EH (cell line): ENCODE measurements around the gene ELMO1.

Experiments
- DNase-seq: peaks from one replicate; pipeline ENCODE4 v3.0.0-alpha.2; 2015; ENCODE audit warnings: low read depth

ELMO1 gene

DNA sequence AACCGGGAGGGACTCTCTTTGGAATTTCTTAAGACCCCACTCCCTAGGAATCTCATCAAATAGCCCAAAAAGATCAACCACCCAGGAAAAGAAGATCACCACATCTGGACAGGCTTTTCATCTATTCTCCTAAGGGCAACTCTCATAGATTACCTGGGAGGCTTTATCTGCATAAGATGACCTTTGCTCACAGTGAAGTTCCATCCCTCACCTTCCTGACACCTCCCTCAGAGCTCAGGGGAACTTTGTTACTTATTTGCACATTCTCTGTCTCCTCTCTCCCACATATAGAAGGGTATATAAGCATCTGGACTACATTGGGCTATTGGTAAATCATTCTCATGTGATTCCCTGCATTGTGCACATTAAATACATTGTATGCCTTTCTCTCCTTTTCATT, 80.1 kb downstream of the ELMO1 start:
- no peak for DNase-seq

- no peak for DNase-seq
Measured at GRCh38 chr7:37367010-37367409, 81.7 kb downstream of the ELMO1 start.

DNA sequence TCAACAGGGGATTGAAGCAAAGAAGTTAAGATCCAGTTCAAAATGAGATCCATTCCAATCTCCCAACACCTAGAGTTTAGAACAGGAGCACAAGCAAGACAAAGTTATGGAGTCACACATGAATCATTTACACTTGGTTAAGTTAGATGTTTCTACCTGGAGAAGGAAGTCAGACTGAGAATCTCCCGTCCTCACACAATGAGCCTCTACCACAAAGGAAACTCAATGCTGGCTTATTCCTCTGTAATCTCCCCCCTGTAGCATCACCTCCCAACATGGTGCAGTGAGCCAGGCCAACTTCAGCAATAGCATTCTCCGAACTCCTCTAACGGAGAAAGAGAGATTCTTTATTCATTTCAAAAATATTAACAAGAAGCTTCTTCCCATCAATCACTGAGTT, 82.2 kb downstream of the ELMO1 start:
- no peak for DNase-seq

- DNase-seq: no peak
Measured at GRCh38 chr7:37365405-37365804, 83.3 kb downstream of the ELMO1 start.

DNA sequence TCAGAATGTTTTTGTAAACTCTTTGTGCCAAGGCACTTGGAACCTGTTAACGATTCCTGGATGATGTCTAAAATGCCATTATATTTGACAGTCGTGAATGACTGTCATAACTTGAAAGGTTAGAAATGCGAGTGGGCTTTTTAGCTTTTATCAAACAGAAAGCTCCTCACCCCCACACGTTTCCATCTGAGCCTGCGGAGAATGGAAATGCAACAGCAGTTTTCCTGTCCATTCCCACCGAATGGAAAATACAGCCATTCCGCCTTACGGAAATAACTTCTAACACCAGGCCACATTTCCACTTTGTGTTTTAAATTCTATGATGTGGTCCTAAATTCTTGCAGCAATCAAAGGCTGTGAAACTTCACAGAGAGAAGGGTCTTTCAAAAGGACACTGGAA, 83.8 kb downstream of the ELMO1 start:
- DNase-seq: no peak

- no peak for DNase-seq
Measured at GRCh38 chr7:37363536-37364491, 84.8 kb downstream of the ELMO1 start.

GRCh38 chr7:37362802-37363201, 85.9 kb downstream of the ELMO1 start:
- no peak for DNase-seq

DNA sequence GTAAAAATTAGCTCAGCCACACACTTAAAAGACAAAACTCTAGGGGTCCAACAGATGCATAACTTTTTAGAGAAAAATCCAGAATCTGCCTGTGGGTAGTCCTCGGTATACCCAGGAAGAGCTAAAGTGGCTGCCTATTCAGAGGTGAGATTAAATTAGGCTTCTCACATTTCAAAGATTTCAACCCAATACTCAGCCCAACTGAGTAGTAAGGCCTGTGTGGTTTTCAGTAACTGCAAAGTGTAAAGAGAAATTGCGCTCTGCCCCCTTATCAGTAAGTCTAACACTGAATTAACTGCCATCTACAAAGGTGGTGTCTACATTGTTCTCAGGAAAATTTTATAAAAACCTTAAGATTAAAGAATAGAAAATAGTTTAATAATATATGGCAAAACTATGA, 88.2 kb downstream of the ELMO1 start:
- no peak for DNase-seq

GRCh38 chr7:37359662-37360444, 88.8 kb downstream of the ELMO1 start:
- DNase-seq: no peak

GRCh38 chr7:37359180-37359579, 89.5 kb downstream of the ELMO1 start:
- DNase-seq: no peak

DNA sequence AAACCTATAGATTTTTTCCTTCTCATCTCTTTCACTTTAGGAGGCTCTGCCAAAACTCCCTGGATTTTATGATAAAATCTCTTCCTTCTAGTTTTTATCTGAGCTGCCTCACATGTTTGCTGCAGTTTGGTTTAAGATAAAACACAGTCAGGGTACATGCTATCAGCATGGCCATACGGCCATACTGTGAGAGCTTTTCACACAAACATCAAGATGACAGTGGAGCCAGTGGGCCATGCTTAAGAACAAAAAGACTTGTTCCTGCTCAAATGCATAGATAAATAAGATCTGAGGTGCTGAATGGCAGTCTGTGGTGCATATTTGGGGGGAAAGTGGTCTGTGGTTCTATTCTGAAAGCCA, 91.0 kb downstream of the ELMO1 start:
- DNase-seq: no peak

- DNase-seq: no peak
Measured at GRCh38 chr7:37356911-37357636, 91.6 kb downstream of the ELMO1 start.

- no peak for DNase-seq
Measured at GRCh38 chr7:37354656-37355131, 94.0 kb downstream of the ELMO1 start.

GRCh38 chr7:37353949-37354655, 94.6 kb downstream of the ELMO1 start:
- DNase-seq: no peak

GRCh38 chr7:37352974-37353948, 95.4 kb downstream of the ELMO1 start:
- DNase-seq: no peak

DNA sequence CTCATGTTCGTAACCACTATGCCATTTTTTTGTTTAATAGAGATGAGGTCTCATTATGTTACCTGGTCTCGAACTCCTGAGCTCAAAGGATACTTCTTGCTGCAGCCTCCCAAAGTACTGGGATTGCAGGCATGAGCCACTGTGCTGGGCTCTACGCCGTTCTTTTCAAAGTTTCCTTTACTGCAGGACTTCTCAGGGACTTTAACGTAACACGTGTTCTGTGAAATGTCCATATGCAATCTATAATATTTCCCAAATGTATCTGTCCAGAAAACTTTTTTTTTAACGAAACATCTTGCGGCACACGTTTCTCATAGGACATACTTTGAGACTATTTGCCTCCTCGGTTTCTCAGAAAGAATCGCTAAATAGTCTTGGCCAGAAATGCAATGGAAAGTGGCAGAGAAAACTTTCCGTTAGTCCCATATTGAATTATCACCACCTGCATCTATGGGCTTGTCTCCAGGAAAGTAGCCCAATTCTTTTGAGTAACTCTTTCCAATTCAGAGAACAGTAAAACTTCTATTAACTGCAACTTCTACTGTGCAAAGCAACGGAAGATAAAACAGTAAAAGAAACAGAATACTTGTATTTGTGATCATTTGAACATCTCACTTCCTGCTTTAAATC, 96.3 kb downstream of the ELMO1 start:
- no peak for DNase-seq

DNA sequence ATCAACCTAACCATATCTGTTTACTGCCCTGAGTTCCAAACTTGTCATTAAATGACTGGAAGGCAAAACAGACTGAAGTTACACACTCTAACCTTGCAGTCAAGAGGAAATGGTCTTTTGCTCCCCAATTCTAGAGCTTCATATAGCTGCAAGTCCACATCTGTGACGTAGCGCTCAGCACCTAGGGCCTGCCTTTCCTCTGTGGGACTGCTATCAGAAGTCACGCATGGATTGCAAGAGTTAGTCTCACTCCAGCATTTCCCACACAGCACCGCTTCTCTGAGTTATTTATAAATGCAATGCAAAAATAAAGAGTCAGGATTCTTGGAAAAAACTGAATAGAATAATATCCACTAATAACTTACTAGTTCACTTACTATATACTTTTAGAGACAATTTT, 96.9 kb downstream of the ELMO1 start:
- DNase-seq: no peak

- no peak for DNase-seq
Measured at GRCh38 chr7:37349979-37350590, 98.6 kb downstream of the ELMO1 start.

- no peak for DNase-seq
Measured at GRCh38 chr7:37348982-37349381, 99.7 kb downstream of the ELMO1 start.

DNA sequence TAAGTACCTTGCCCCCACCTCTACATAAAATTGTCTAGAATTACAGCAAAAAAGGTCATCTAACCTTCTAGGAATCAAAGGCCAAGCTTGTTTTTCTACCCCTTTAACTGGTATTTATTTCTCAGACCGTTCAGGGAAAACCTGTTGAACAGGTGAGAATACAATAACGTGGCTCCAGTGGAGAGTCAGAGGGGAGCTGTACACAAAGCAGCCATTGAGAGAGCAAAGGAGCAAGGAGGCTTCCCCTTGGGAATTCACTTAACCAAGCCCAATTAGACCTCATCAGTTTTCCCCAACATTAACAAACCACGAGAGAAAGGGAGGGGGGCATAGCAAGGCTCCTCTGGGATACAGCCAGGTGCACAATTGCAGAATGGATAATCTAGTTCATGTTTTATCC, 101.9 kb downstream of the ELMO1 start:
- no peak for DNase-seq
